Body of pancreas (tissue), 4 donors: Measurements from ENCODE around the gene PCMT1. TPM values are rescaled to one million over a fixed set of nuclear protein-coding genes. Genes with fewer than 3 reads are reported as not detected.
A peak's percentile ranks its signal among the peaks of the same experiment; 100 is the strongest.

ENCODE experiments used
- ATAC-seq: fragments of 150-250 bp; one replicate; pipeline ENCODE4 v1.9.1; 2016
- DNase-seq, 4 donors: peaks; one replicate each; pipeline ENCODE4 v3.0.0-alpha.2; 2019
- H3K27ac ChIP-seq, 4 donors: fragments of 200-600 bp; sonication (generic); 1 replicate in 3 of 4; 2 replicates in 1 of 4; pipeline versions ENCODE4 v1.5.1 to v1.6.1; 2016 to 2019; ENCODE audit warnings: mild to moderate bottlenecking in 1 of 4, mixed read lengths in 1 of 4, moderate library complexity in 1 of 4
- H3K27me3 ChIP-seq, 2 donors: fragments of 200-600 bp; sonication (generic); one replicate each; pipeline ENCODE4 v1.6.0; 2016; ENCODE audit warnings: mild to moderate bottlenecking in 1 of 2
- H3K36me3 ChIP-seq, 2 donors: fragments of 200-600 bp; sonication (generic); replicated peaks in 1 of 2; 2 replicates each; pipeline ENCODE4 v1.5.1; 2016; ENCODE audit warnings: low read depth in 2 of 2; ENCODE audit not compliant: insufficient read depth in 1 of 2
- H3K4me1 ChIP-seq: fragments of 200-600 bp; sonication (generic); one replicate; pipeline ENCODE4 v1.6.0; 2016
- H3K4me3 ChIP-seq, 2 donors: fragments of 200-600 bp; sonication (generic); 1 replicate in 1 of 2; 2 replicates in 1 of 2; pipeline ENCODE4 v1.5.1; 2016 to 2019
- H3K9me3 ChIP-seq, 3 donors: fragments of 200-600 bp; sonication (generic); 1 replicate in 2 of 3; 2 replicates in 1 of 3; pipeline ENCODE4 v1.5.1; 2016
- POLR2A ChIP-seq, 3 donors: fragments of 450-650 bp; IDR thresholded peaks; one replicate each; pipeline ENCODE4 v1.6.1; 2016; ENCODE audit warnings: antibody characterized with exemption in 3 of 3, mild to moderate bottlenecking in 2 of 3
- WGBS, 2 donors: methylation state at CpG; one replicate each; pipeline ENCODE4 v1.1.5; 2017; 5-methylcytosine and 5-hydroxymethylcytosine counted together
- intact Hi-C: fragments of 100-400 bp; cut with DNase I; formaldehyde crosslinking; loops from one replicate; pipeline ENCODE4 v1.15.1; 2023
- total RNA-seq, 2 donors: library from RNA; depleted of rRNA; stranded (reverse); fragments of >200 nt; gene quantifications; one replicate each; pipeline ENCODE4 v1.1.0, GENCODE V29; 2016
- TF ChIP-seq, protein P1 (sequence below), 7 experiments: fragments of 450-650 bp in 4 of 7; fragments of 200-600 bp in 3 of 7; sonication (generic) in 3 of 7; IDR thresholded peaks; one replicate each; pipeline ENCODE4 v1.5.1; 2016 to 2019; ENCODE audit warnings: antibody characterized with exemption in 7 of 7

PCMT1 gene
- total RNA-seq, 2 donors from 2014 or later: 26.2 to 26.7 TPM

DNA sequence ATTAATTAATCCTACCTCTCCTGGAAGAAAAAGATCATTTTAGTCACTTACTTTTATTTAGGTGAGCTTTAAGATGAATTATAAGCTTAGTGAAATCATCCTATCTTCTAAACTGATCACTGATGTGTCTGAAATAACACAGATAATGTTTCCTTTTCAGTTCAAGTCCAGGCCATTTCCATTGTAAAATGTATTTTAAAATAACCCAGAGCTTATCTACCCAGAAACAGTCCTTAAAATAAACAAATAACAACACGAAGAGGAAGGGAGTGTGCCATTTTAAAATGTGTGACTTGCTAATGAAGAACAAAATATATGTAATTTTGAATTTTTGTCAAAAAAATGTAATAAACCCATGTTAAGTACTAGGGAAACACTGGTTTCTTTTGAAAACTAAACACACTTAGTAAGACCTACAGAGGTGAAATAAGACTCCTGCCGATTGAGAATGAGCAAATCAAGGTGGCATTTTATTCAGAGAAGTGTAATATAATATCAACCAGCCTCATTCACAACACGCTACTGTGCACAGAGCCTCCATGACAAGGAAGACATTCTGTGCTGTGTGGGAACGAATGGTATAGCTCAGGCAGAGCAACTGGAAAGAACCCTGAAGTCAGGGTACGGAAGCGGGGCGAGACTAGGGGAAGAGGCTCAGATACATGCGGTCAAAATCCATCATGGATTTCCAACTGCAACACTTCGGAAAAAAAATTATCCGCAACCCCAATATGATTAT lies 106.9 kb downstream of the PCMT1 start:
- H3K27me3 ChIP-seq: no peaks in the 10 kb centered on the region
- DNase-seq (no peak), ATAC-seq (no peak)
- no peaks in the 10 kb centered on the region for H3K9me3 ChIP-seq
- no peak overlapping the region for H3K27ac ChIP-seq
- no peaks in the 10 kb centered on the region for H3K36me3 ChIP-seq
- intact Hi-C loops: no loop called here
- 84% methylated on average over 10 of the region's 10 CpGs for WGBS, 2 donors
- H3K4me3 ChIP-seq: no peak overlapping the region
- H3K4me1 ChIP-seq: peaks cover 26% of the 10 kb centered on the region
- no peak for TF ChIP-seq POLR2A (IDR thresholded peaks at IDR 0.05)
- TF ChIP-seq, protein P1, sequence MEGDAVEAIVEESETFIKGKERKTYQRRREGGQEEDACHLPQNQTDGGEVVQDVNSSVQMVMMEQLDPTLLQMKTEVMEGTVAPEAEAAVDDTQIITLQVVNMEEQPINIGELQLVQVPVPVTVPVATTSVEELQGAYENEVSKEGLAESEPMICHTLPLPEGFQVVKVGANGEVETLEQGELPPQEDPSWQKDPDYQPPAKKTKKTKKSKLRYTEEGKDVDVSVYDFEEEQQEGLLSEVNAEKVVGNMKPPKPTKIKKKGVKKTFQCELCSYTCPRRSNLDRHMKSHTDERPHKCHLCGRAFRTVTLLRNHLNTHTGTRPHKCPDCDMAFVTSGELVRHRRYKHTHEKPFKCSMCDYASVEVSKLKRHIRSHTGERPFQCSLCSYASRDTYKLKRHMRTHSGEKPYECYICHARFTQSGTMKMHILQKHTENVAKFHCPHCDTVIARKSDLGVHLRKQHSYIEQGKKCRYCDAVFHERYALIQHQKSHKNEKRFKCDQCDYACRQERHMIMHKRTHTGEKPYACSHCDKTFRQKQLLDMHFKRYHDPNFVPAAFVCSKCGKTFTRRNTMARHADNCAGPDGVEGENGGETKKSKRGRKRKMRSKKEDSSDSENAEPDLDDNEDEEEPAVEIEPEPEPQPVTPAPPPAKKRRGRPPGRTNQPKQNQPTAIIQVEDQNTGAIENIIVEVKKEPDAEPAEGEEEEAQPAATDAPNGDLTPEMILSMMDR (IDR thresholded peaks at IDR 0.05): no peak

DNA sequence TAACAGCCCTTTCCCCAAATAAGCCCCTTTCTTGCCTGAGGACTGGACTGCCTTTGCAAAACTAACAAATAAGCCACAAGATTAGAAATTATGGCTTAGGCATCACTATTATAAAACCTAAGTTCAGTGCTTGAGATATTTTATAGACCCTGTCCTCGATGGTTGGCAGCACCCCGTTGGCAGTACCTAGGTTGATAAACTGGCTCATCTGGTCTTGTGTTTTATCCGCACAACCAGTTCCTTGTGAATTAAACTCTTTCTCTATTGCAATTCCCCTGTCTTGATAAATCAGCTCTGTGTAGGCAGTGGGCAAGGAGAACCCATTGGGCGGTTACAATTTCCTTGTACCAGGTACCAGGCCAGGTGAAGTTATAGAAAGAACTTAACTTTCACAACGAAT lies 108.0 kb downstream of the PCMT1 start:
- intact Hi-C loops: no loop called here
- H3K36me3 ChIP-seq: no peaks in the 10 kb centered on the region
- no peak overlapping the region for H3K4me3 ChIP-seq
- ATAC-seq (no peak), DNase-seq (no peak)
- H3K9me3 ChIP-seq: no peaks in the 10 kb centered on the region
- H3K27ac ChIP-seq: no peak overlapping the region
- H3K4me1 ChIP-seq: peaks cover 37% of the 10 kb centered on the region
- no peak for TF ChIP-seq POLR2A (IDR thresholded peaks at IDR 0.05)
- TF ChIP-seq, protein P1 (IDR thresholded peaks at IDR 0.05): no peak
- WGBS, 2 donors: 65 to 67% methylated on average over 5 of the region's 5 CpGs
- no peaks in the 10 kb centered on the region for H3K27me3 ChIP-seq

DNA sequence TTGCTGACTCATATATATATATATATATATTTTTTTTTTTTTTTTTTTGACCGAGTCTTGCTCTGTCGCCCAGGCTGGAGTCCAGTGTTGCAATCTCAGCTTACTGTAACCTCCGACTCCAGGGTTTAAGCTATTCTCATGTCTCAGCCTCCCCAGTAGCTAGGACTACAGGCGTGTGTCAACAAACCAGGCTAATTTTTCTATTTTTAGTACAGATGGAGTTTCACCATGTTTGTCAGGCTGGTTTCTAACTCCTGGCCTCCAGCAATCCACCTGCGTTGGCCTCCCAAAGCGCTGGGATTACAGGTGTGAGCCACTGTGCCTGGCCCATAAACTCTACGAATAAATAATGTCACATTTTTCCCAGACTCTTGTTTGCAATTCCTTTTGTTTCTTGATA lies 109.8 kb downstream of the PCMT1 start:
- Histone ChIP-seq H3K27ac (peak overlapping the region in 2 of 4 donors; percentile 28 to 37), H3K4me3 (no peak overlapping the region), H3K36me3 (no peaks in the 10 kb centered on the region), H3K27me3 (no peaks in the 10 kb centered on the region), H3K4me1 (peaks cover 41% of the 10 kb centered on the region), H3K9me3 (no peaks in the 10 kb centered on the region)
- ATAC-seq (no peak), DNase-seq (peak in 3 of 4 donors; percentile 43 to 50 (median 47))
- TF ChIP-seq POLR2A (IDR thresholded peaks at IDR 0.05): no peak
- TF ChIP-seq, protein P1 (IDR thresholded peaks at IDR 0.05): no peak
- intact Hi-C loops: no loop called here
- 27 to 32% methylated on average over 7 of the region's 7 CpGs for WGBS, 2 donors

DNA sequence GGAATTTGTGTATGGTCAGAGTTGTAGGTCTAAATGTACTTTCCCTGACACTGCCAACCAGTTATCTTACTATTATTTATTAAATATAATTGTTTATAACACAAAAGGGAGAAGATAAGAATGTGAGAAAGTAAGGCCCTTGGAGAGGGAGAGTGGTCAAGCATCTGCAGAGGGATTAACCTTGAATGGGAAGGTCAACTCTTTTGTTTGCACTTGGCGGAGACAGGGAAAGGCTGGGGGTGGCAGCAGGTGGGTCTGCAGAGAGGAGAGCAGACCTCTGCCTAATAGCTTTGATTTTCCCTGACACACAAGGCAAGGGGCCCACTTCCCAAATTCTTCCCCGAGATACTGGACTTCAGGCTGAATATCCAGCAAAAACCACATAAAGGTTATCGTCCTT lies 110.4 kb downstream of the PCMT1 start:
- peak overlapping the region in 2 of 4 donors; percentile 28 to 37 for H3K27ac ChIP-seq
- intact Hi-C loops: no loop called here
- WGBS, 2 donors: 48 to 50% methylated on average over 3 of the region's 3 CpGs
- no peak for ATAC-seq
- no peaks in the 10 kb centered on the region for H3K36me3 ChIP-seq
- no peak for DNase-seq
- no peaks in the 10 kb centered on the region for H3K9me3 ChIP-seq
- no peak for TF ChIP-seq POLR2A (IDR thresholded peaks at IDR 0.05)
- TF ChIP-seq, protein P1 (IDR thresholded peaks at IDR 0.05): no peak
- peaks cover 41% of the 10 kb centered on the region for H3K4me1 ChIP-seq
- H3K27me3 ChIP-seq: no peaks in the 10 kb centered on the region
- H3K4me3 ChIP-seq: no peak overlapping the region

DNA sequence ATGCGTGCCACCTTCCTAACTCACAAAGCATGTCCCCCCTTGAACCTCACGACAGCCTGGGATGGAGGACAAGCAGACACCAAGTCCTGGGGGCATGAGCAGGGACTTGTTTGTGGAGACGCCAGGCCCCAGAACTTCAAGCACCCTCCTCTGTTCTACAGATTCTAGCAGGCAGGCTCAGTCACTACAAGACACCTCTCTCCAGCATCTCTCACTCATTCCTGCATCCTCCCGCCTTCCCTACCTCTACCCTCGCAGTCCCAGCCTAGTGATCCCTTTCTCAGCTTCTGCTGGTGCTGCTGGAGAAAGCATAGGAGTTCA lies 110.9 kb downstream of the PCMT1 start:
- WGBS, 2 donors: 81 to 98% methylated on average over 5 of the region's 5 CpGs
- H3K4me1 ChIP-seq: peaks cover 36% of the 10 kb centered on the region
- H3K27me3 ChIP-seq: no peaks in the 10 kb centered on the region
- ATAC-seq (no peak), DNase-seq (no peak)
- peak overlapping the region in 2 of 4 donors; percentile 17 to 28 for H3K27ac ChIP-seq
- intact Hi-C loops: no loop called here
- no peaks in the 10 kb centered on the region for H3K36me3 ChIP-seq
- no peaks in the 10 kb centered on the region for H3K9me3 ChIP-seq
- TF ChIP-seq, protein P1 (IDR thresholded peaks at IDR 0.05): no peak
- no peak for TF ChIP-seq POLR2A (IDR thresholded peaks at IDR 0.05)
- no peak overlapping the region for H3K4me3 ChIP-seq
